Measurements from ENCODE around the gene ZFR. TPM values are rescaled to one million over a fixed set of nuclear protein-coding genes. Genes with fewer than 3 reads are reported as not detected.

ZFR gene
- total RNA-seq, 1 donor: 86.1 TPM

DNA sequence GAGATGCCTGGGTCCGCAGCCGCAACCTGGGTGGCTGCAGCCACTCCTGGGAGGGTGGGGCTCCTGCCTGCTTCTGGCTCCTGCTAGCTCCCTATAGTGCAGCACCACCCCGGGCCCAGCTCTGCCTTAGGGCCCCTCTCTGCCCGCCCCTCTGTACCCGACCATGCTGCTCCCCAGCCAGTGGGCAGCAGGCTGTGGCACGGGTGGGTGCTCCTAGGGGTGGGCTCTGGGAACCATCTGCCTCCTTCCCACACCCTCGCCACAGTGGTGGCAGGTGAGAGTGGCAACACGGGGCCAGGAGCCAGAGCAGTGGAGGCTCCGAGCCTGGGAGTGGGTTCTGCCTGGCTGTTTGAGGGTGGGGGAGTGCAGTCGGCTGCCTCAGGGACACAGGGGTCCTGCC, 124.0 kb downstream of the ZFR start:
- H3K79me2 ChIP-seq (ENCODE audit: insufficient read depth, low read length): no peaks in the 10 kb centered on the region
- no peak overlapping the region for H2AFZ ChIP-seq (ENCODE audit: low read length)
- peaks cover 7% of the 10 kb centered on the region for H3K4me1 ChIP-seq (ENCODE audit: insufficient read depth, low read length)
- no peaks in the 10 kb centered on the region for H3K9me3 ChIP-seq (ENCODE audit: low read depth, low read length)
- H4K20me1 ChIP-seq (ENCODE audit: insufficient read depth, low read length): no peaks in the 10 kb centered on the region
- TF ChIP-seq, protein P1, sequence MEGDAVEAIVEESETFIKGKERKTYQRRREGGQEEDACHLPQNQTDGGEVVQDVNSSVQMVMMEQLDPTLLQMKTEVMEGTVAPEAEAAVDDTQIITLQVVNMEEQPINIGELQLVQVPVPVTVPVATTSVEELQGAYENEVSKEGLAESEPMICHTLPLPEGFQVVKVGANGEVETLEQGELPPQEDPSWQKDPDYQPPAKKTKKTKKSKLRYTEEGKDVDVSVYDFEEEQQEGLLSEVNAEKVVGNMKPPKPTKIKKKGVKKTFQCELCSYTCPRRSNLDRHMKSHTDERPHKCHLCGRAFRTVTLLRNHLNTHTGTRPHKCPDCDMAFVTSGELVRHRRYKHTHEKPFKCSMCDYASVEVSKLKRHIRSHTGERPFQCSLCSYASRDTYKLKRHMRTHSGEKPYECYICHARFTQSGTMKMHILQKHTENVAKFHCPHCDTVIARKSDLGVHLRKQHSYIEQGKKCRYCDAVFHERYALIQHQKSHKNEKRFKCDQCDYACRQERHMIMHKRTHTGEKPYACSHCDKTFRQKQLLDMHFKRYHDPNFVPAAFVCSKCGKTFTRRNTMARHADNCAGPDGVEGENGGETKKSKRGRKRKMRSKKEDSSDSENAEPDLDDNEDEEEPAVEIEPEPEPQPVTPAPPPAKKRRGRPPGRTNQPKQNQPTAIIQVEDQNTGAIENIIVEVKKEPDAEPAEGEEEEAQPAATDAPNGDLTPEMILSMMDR (IDR thresholded peaks at IDR 0.05; ENCODE audit: extremely low read depth, low read depth, low read length): no peak
- H3K27ac ChIP-seq (ENCODE audit: low read depth, low read length): no peak overlapping the region
- no peak overlapping the region for H3K4me3 ChIP-seq (ENCODE audit: insufficient read depth, low read length)
- DNase-seq (ENCODE audit: insufficient read length, low spot score, missing footprints): no peak
- no peaks in the 10 kb centered on the region for H3K36me3 ChIP-seq (ENCODE audit: insufficient read depth, low read length)
- H3K27me3 ChIP-seq (ENCODE audit: insufficient read depth, low read length): no peaks in the 10 kb centered on the region
- H3K4me2 ChIP-seq (ENCODE audit: insufficient read depth, low read length): no peak overlapping the region

DNA sequence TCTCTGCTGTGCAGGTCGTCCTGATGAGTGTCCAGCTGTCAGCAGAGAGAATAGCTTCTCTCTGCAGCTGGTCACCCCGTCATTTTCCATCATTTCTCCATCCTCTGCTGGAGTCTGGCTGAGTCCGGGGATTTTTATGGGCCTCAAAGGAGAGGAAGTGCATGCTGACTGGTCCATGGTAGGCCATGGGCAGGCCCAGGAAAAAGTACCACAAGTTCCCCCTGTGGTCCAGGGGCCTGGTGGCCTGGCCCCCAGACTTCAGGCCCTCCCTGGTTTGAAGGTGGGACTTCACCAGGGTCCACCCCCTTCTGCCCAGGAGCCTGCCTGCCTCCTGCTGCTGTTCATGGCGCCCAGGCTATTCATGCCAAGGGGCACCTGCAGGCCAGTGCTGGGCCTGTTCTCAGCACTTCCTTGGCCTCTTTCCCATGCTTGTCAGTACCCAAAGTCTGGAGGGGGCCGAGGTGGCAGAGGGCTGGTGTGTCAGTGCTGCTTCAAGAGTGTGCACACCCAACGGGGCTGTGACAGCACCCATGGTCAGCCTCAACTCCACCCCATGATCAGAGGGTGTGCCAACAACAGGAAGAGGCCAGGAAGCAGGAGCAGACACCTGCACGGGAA, 124.5 kb downstream of the ZFR start:
- Histone ChIP-seq H3K4me3 (ENCODE audit: insufficient read depth, low read length) (no peak overlapping the region), H3K4me1 (ENCODE audit: insufficient read depth, low read length) (peaks cover 7% of the 10 kb centered on the region), H3K27ac (ENCODE audit: low read depth, low read length) (no peak overlapping the region), H3K36me3 (ENCODE audit: insufficient read depth, low read length) (no peaks in the 10 kb centered on the region), H3K27me3 (ENCODE audit: insufficient read depth, low read length) (no peaks in the 10 kb centered on the region), H3K79me2 (ENCODE audit: insufficient read depth, low read length) (no peaks in the 10 kb centered on the region), H4K20me1 (ENCODE audit: insufficient read depth, low read length) (no peaks in the 10 kb centered on the region), H3K4me2 (ENCODE audit: insufficient read depth, low read length) (no peak overlapping the region), H2AFZ (ENCODE audit: low read length) (no peak overlapping the region), H3K9me3 (ENCODE audit: low read depth, low read length) (no peaks in the 10 kb centered on the region)
- TF ChIP-seq, protein P1 (IDR thresholded peaks at IDR 0.05; ENCODE audit: extremely low read depth, low read depth, low read length): no peak
- DNase-seq (ENCODE audit: insufficient read length, low spot score, missing footprints): no peak

- no peaks in the 10 kb centered on the region for H3K9me3 ChIP-seq (ENCODE audit: low read depth, low read length)
- H3K4me1 ChIP-seq (ENCODE audit: insufficient read depth, low read length): peaks cover 5% of the 10 kb centered on the region
- no peak overlapping the region for H3K27ac ChIP-seq (ENCODE audit: low read depth, low read length)
- no peaks in the 10 kb centered on the region for H3K79me2 ChIP-seq (ENCODE audit: insufficient read depth, low read length)
- no peak overlapping the region for H2AFZ ChIP-seq (ENCODE audit: low read length)
- DNase-seq (ENCODE audit: insufficient read length, low spot score, missing footprints): no peak
- H3K4me2 ChIP-seq (ENCODE audit: insufficient read depth, low read length): no peak overlapping the region
- H3K27me3 ChIP-seq (ENCODE audit: insufficient read depth, low read length): no peaks in the 10 kb centered on the region
- TF ChIP-seq, protein P1 (IDR thresholded peaks at IDR 0.05; ENCODE audit: extremely low read depth, low read depth, low read length): no peak
- no peak overlapping the region for H3K4me3 ChIP-seq (ENCODE audit: insufficient read depth, low read length)
- no peaks in the 10 kb centered on the region for H3K36me3 ChIP-seq (ENCODE audit: insufficient read depth, low read length)
- no peaks in the 10 kb centered on the region for H4K20me1 ChIP-seq (ENCODE audit: insufficient read depth, low read length)
These were observed 125.1 kb downstream of the ZFR start for GRCh38 chr5:32319392-32319791.

DNA sequence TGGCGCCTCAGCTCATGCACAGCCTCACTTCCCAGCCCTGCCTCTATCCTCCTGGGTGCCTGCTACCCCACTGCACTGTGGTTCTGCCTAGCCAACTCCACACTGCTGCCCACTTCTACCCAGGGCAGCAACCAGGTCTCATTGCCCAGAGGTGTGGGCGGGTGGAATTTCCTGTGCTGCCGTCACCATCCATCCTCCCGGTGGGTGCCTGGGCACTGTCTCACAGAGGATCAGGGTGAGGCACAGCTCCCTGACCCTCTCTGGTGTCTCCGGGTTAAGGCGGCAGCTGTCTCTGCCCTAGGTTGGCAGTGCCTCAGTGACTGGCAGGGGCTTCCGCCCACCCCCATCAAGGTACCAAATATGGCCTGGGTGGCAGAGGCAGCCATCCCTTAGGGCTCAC, 127.5 kb downstream of the ZFR start:
- H3K36me3 ChIP-seq (ENCODE audit: insufficient read depth, low read length): no peaks in the 10 kb centered on the region
- no peaks in the 10 kb centered on the region for H3K27me3 ChIP-seq (ENCODE audit: insufficient read depth, low read length)
- H3K9me3 ChIP-seq (ENCODE audit: low read depth, low read length): no peaks in the 10 kb centered on the region
- DNase-seq (ENCODE audit: insufficient read length, low spot score, missing footprints): peak; percentile 78
- H3K79me2 ChIP-seq (ENCODE audit: insufficient read depth, low read length): peaks cover 3% of the 10 kb centered on the region
- no peak overlapping the region for H3K4me3 ChIP-seq (ENCODE audit: insufficient read depth, low read length)
- TF ChIP-seq, protein P1 (IDR thresholded peaks at IDR 0.05; ENCODE audit: extremely low read depth, low read depth, low read length): no peak
- no peak overlapping the region for H3K27ac ChIP-seq (ENCODE audit: low read depth, low read length)
- H3K4me2 ChIP-seq (ENCODE audit: insufficient read depth, low read length): no peak overlapping the region
- H4K20me1 ChIP-seq (ENCODE audit: insufficient read depth, low read length): peaks cover under 1% of the 10 kb centered on the region
- H2AFZ ChIP-seq (ENCODE audit: low read length): peak overlapping the region; percentile 80
- H3K4me1 ChIP-seq (ENCODE audit: insufficient read depth, low read length): peaks cover 5% of the 10 kb centered on the region
